Stimulated activated CD4-positive, alpha-beta T cell treated with anti-CD3 and anti-CD28 coated beads, Interleukin-4, amount 100 ng/mL, for 1 hour (primary cell): Measurements from ENCODE around the gene SNED1.
"Not testable (repeated sequence)": the region's sequence is repeated elsewhere in the genome, so short reads cannot be mapped to it uniquely, and the experiment has no call there.

Experiments used
- DNase-seq: peaks from one replicate; pipeline ENCODE4 v3.0.0-alpha.2; 2020

SNED1 gene

GRCh38 chr2:241091201-241091600 lies 92.8 kb downstream of the SNED1 start:
- no peak for DNase-seq

GRCh38 chr2:241091734-241092445 lies 93.5 kb downstream of the SNED1 start:
- DNase-seq: no peak

- no peak for DNase-seq
These were observed 94.3 kb downstream of the SNED1 start for GRCh38 chr2:241092677-241093076.

- not testable (repeated sequence) for DNase-seq
These were observed 94.8 kb downstream of the SNED1 start for GRCh38 chr2:241093133-241093781.

GRCh38 chr2:241094172-241094571 lies 95.8 kb downstream of the SNED1 start:
- no peak for DNase-seq

- DNase-seq: no peak
These were observed 96.6 kb downstream of the SNED1 start for GRCh38 chr2:241094924-241095420.

- no peak for DNase-seq
These were observed 97.3 kb downstream of the SNED1 start for GRCh38 chr2:241095594-241096290.

- no peak for DNase-seq
These were observed 98.6 kb downstream of the SNED1 start for GRCh38 chr2:241096979-241097378.

GRCh38 chr2:241099246-241099645 lies 100.8 kb downstream of the SNED1 start:
- DNase-seq: no peak

GRCh38 chr2:241102239-241102803 lies 103.9 kb downstream of the SNED1 start, which contains the start of gene MTERF4:
Gene MTERF4, minus strand, starts transcription at chr2:241102287. Its CDS starts 14 bp downstream, at chr2:241102273.
- DNase-seq: peak; percentile 89

- DNase-seq: no peak
These were observed 104.8 kb downstream of the SNED1 start for GRCh38 chr2:241103176-241103595.

- not testable (repeated sequence) for DNase-seq
These were observed 106.2 kb downstream of the SNED1 start for GRCh38 chr2:241104611-241105010.

GRCh38 chr2:241105641-241106040 lies 107.2 kb downstream of the SNED1 start:
- no peak for DNase-seq

GRCh38 chr2:241107031-241107783 lies 108.8 kb downstream of the SNED1 start:
- DNase-seq: no peak

GRCh38 chr2:241108271-241109209 lies 110.1 kb downstream of the SNED1 start:
- no peak for DNase-seq

- DNase-seq: no peak
These were observed 111.0 kb downstream of the SNED1 start for GRCh38 chr2:241109210-241110088.

GRCh38 chr2:241110089-241110606 lies 111.7 kb downstream of the SNED1 start:
- no peak for DNase-seq

GRCh38 chr2:241110607-241111439 lies 112.4 kb downstream of the SNED1 start:
- no peak for DNase-seq

GRCh38 chr2:241111440-241111805 lies 113.0 kb downstream of the SNED1 start:
- peak; percentile 33 for DNase-seq
